Activated effector memory CD4-positive, alpha-beta T cell treated with anti-CD3 and anti-CD28 coated beads, Interleukin-2, amount 50 U/mL, for 16 hours (primary cell): Measurements from ENCODE around the gene SPARC.

Experiments
- DNase-seq: peaks from one replicate; pipeline ENCODE4 v3.0.0-alpha.2; 2020

The SPARC gene

GRCh38 chr5:151677776-151678545 lies 8.8 kb downstream of the SPARC start:
- no peak for DNase-seq

GRCh38 chr5:151676719-151677118 lies 10.0 kb downstream of the SPARC start:
- DNase-seq, result no peak

GRCh38 chr5:151676314-151676712 lies 10.4 kb downstream of the SPARC start:
- DNase-seq, result no peak

- no peak for DNase-seq
Observed at GRCh38 chr5:151675611-151676313, 11.0 kb downstream of the SPARC start.

GRCh38 chr5:151674626-151675610 lies 11.8 kb downstream of the SPARC start:
- no peak for DNase-seq

- no peak for DNase-seq
Observed at GRCh38 chr5:151673421-151673820, 13.3 kb downstream of the SPARC start.

- DNase-seq, result no peak
Observed at GRCh38 chr5:151672516-151672915, 14.2 kb downstream of the SPARC start.

- DNase-seq, result no peak
Observed at GRCh38 chr5:151671950-151672349, 14.8 kb downstream of the SPARC start.

GRCh38 chr5:151670953-151671636 lies 15.6 kb downstream of the SPARC start:
- no peak for DNase-seq

- no peak for DNase-seq
Observed at GRCh38 chr5:151670083-151670686, 16.5 kb downstream of the SPARC start.

- DNase-seq, result no peak
Observed at GRCh38 chr5:151667083-151667482, 19.6 kb downstream of the SPARC start.

- no peak for DNase-seq
Observed at GRCh38 chr5:151665613-151666012, 21.1 kb downstream of the SPARC start.

GRCh38 chr5:151664694-151665585 lies 21.8 kb downstream of the SPARC start:
- no peak for DNase-seq

GRCh38 chr5:151663617-151664293 lies 23.0 kb downstream of the SPARC start:
- DNase-seq, result no peak

GRCh38 chr5:151662805-151663204 lies 23.9 kb downstream of the SPARC start:
- no peak for DNase-seq

GRCh38 chr5:151661968-151662732 lies 24.6 kb downstream of the SPARC start:
- no peak for DNase-seq

GRCh38 chr5:151660616-151661495 lies 25.9 kb downstream of the SPARC start:
- no peak for DNase-seq

- peak; percentile 92 for DNase-seq
Observed at GRCh38 chr5:151659001-151659754, 27.5 kb downstream of the SPARC start.
